ENCODE results near the gene SNRPB. TPM values are rescaled to one million over a fixed set of nuclear protein-coding genes. Genes with fewer than 3 reads are reported as not detected.

The SNRPB gene
- total RNA-seq, 1 donor from 2014 or later, result 328 TPM

GRCh38 chr20:2430538-2430937 is 40.1 kb downstream of the SNRPB start:
- no peak for DNase-seq (ENCODE audit: low read depth, low spot score)

- no peak for DNase-seq (ENCODE audit: low read depth, low spot score)
Observed at GRCh38 chr20:2429051-2429450, 41.5 kb downstream of the SNRPB start.

- DNase-seq (ENCODE audit: low read depth, low spot score), result no peak
Observed at GRCh38 chr20:2421247-2421646, 49.3 kb downstream of the SNRPB start.

GRCh38 chr20:2420510-2420909 is 50.1 kb downstream of the SNRPB start:
- no peak for DNase-seq (ENCODE audit: low read depth, low spot score)

GRCh38 chr20:2418388-2418787 is 52.2 kb downstream of the SNRPB start:
- no peak for DNase-seq (ENCODE audit: low read depth, low spot score)

- DNase-seq (ENCODE audit: low read depth, low spot score), result no peak
Observed at GRCh38 chr20:2417213-2417541, 53.4 kb downstream of the SNRPB start.

- no peak for DNase-seq (ENCODE audit: low read depth, low spot score)
Observed at GRCh38 chr20:2416541-2417212, 53.9 kb downstream of the SNRPB start.

Other genes with a start within 250 kb of the SNRPB start
- not detected in 2 replicates for gene TGM3, start 174.8 kb downstream of the SNRPB start, total RNA-seq
- gene TGM6, start 89.9 kb downstream of the SNRPB start, total RNA-seq, result not detected in 2 replicates
- 9.0 and 16.3 TPM in 2 replicates for gene ZNF343, start 38.1 kb upstream of the SNRPB start, total RNA-seq
- not detected in 2 replicates for gene TMC2, start 65.8 kb upstream of the SNRPB start, total RNA-seq
- 240 and 241 TPM in 2 replicates for gene NOP56, start 181.8 kb upstream of the SNRPB start, total RNA-seq
- 121 and 141 TPM in 2 replicates for gene IDH3B, start 193.4 kb upstream of the SNRPB start, total RNA-seq
- 1.8 and 2.0 TPM in 2 replicates for gene EBF4, start 222.0 kb upstream of the SNRPB start, total RNA-seq

Data from pulmonary artery endothelial cell (primary cell).